Hematopoietic multipotent progenitor cell (in vitro differentiated cells): ENCODE results near the gene ABCA4. TPM values are rescaled to one million over a fixed set of nuclear protein-coding genes. Genes with fewer than 3 reads are reported as not detected.
"Not testable (repeated sequence)": the region's sequence is repeated elsewhere in the genome, so short reads cannot be mapped to it uniquely, and the experiment has no call there.

Experiments
- DNase-seq, 3 donors: peaks; one replicate each; pipeline ENCODE4 v3.0.0-alpha.2; 2011 to 2015; ENCODE audit warnings: low read depth in 2 of 3, low spot score in 2 of 3
- total RNA-seq: library from RNA; depleted of rRNA; stranded (reverse); fragments of >200 nt; gene quantifications from one replicate; pipeline ENCODE4 v1.2.3, GENCODE V29; 2012

Gene ABCA4
- not detected for total RNA-seq

DNA sequence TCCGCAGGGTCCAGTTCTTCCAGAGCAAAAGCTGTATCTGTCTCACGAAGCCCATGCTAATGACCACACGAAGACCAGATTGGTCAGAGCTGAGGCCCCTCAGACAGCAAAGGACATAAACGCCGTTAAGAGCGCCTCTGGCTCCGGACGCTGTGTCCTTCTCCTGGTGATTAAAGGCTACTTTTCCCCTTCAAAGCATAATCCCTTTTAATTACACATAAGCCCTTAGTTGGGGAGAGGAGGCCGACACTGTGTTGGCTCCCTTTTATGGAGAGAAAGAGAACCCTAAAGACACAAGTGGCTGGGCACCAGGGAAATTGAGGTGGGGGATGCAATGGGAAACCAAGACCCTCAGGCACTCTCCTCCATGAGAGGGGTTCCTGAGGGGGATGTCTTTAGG lies at the start of gene ABCA4:
TSS of gene ABCA4 (minus strand) at position 158 of the 400 bp plus-strand sequence. CDS start at position 55, 103 bp downstream.
- DNase-seq = no peak

GRCh38 chr1:94169126-94169525 lies 48.2 kb upstream of the ABCA4 start:
- no peak for DNase-seq

GRCh38 chr1:94165843-94166242 lies 44.9 kb upstream of the ABCA4 start:
- no peak for DNase-seq

- DNase-seq = not testable (repeated sequence)
Measured at GRCh38 chr1:94164885-94165284, 43.9 kb upstream of the ABCA4 start.

GRCh38 chr1:94164121-94164520 lies 43.2 kb upstream of the ABCA4 start:
- not testable (repeated sequence) for DNase-seq

DNA sequence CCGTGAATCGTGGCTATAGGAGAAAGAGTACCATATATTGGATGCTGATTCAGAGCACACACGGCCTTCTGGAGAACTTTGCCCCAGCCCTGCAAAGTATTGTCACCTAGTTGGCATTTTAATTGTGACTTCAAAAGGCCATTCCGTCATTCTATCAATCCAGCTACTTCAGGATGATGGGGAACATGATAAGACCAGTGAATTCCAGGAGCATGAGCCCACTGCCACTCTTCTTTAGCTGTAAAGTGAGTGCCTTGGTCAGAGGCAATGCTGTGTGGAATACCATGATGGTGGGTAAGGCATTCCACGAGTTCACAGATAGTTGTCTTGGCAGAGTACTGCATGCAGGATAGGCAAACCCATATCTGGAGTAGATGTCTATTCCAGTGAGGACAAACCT lies 42.3 kb upstream of the ABCA4 start:
- not testable (repeated sequence) for DNase-seq

GRCh38 chr1:94160811-94161210 lies 39.9 kb upstream of the ABCA4 start:
- DNase-seq = no peak

DNA sequence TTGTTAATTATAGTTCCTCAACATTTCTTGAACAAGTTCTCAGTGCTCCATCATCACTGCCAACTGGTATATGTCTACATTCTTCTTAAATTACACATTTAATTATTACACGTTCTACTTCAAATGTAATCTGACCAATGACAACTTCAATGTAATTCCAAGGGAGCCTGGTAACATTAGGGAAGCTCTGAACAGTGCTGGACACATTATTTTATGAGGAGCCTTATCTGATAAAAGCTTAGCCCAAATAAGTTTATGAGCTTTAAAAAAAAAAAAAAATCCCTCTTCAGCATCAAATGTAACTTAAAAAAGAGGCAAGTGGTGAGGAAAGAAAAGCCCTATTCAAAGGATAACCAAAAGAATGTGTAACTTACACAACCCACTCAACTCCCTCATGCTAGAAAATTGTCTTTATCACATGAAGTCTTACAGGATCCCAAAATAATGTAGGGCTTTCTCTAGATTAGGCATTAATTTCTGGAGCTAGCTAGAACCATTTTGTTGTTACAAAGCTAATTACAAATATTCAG lies 35.2 kb upstream of the ABCA4 start:
- no peak for DNase-seq

- no peak for DNase-seq
Measured at GRCh38 chr1:94154989-94155388, 34.0 kb upstream of the ABCA4 start.

DNA sequence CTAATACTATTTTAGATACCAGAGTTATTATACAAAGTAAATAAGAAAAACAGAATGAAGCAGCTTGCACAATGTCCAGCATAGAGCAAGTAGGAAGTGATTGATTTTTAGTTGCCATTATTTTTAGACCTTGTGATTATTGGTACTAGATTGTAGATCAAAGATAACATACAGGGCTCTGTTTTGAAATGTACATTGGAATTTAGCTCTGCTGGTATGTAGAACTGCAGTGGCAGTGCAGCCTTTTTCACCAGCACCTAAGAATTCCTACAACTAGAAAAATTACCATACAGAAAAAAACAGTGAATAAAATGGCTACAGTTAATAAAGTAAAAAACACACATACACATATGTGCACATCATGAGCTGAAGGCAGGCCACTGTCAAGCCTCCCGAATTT lies 32.2 kb upstream of the ABCA4 start:
- DNase-seq = no peak

GRCh38 chr1:94149166-94149565 lies 28.2 kb upstream of the ABCA4 start:
- DNase-seq = not testable (repeated sequence)

DNA sequence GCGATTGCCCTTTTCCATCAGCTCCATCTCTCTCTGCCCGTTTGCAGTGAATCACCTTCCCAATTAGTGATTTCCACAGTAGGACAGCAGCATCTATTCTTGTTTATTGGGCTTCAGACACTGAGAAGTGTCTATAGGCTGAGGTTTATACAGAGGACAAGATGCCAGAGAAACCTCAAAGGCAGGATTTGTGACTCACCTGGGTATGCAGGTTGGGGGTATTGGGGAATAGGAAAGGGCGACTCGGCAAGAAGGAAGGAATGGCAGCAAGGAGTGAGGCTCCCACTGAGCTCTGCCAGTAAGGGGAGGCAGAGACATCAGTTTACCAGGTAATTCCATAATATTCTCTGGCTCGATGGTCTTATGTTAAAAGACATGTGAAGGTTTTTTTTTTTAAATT lies 25.3 kb upstream of the ABCA4 start:
- DNase-seq = no peak

GRCh38 chr1:94144836-94145235 lies 23.9 kb upstream of the ABCA4 start:
- DNase-seq = no peak

GRCh38 chr1:94143809-94144176 lies 22.8 kb upstream of the ABCA4 start:
- no peak for DNase-seq

- no peak for DNase-seq
Measured at GRCh38 chr1:94143173-94143808, 22.3 kb upstream of the ABCA4 start.

GRCh38 chr1:94142583-94142982 lies 21.6 kb upstream of the ABCA4 start:
- no peak for DNase-seq

GRCh38 chr1:94142022-94142421 lies 21.1 kb upstream of the ABCA4 start:
- no peak for DNase-seq

GRCh38 chr1:94132111-94132510 lies 11.2 kb upstream of the ABCA4 start:
- DNase-seq = no peak

- DNase-seq = no peak
Measured at GRCh38 chr1:94130851-94131595, 10.1 kb upstream of the ABCA4 start.

- DNase-seq = no peak
Measured at GRCh38 chr1:94126651-94127050, 5.7 kb upstream of the ABCA4 start.

GRCh38 chr1:94125551-94126514 lies 4.9 kb upstream of the ABCA4 start:
- DNase-seq = no peak
